HUES48 (cell line): ENCODE results near the gene WDR20.

Experiments
- H3K27ac ChIP-seq: one replicate; pipeline ENCODE4 v1.7.0; 2013; ENCODE audit warnings: low read depth, low read length, inconsistent platforms
- H3K27me3 ChIP-seq: 2 replicates; pipeline ENCODE4 v1.6.1; 2013; ENCODE audit warnings: mild to moderate bottlenecking, low read length; ENCODE audit not compliant: control insufficient read depth, insufficient read depth
- H3K36me3 ChIP-seq: 2 replicates; pipeline ENCODE4 v1.6.1; 2013; ENCODE audit warnings: low read length; ENCODE audit not compliant: control insufficient read depth, insufficient read depth
- H3K4me1 ChIP-seq: 2 replicates; pipeline ENCODE4 v1.6.1; 2013; ENCODE audit warnings: mild to moderate bottlenecking, low read length; ENCODE audit not compliant: control insufficient read depth, insufficient read depth
- H3K4me3 ChIP-seq: 2 replicates; pipeline ENCODE4 v1.5.1; 2013; ENCODE audit warnings: mild to moderate bottlenecking, low read depth, low read length
- H3K9ac ChIP-seq: 2 replicates; pipeline ENCODE4 v1.6.1; 2013; ENCODE audit warnings: mild to moderate bottlenecking, low read depth, low read length, moderate library complexity
- H3K9me3 ChIP-seq: 2 replicates; pipeline ENCODE4 v1.6.1; 2013; ENCODE audit warnings: low read length; ENCODE audit not compliant: control insufficient read depth, insufficient read depth

WDR20 gene, protein sequence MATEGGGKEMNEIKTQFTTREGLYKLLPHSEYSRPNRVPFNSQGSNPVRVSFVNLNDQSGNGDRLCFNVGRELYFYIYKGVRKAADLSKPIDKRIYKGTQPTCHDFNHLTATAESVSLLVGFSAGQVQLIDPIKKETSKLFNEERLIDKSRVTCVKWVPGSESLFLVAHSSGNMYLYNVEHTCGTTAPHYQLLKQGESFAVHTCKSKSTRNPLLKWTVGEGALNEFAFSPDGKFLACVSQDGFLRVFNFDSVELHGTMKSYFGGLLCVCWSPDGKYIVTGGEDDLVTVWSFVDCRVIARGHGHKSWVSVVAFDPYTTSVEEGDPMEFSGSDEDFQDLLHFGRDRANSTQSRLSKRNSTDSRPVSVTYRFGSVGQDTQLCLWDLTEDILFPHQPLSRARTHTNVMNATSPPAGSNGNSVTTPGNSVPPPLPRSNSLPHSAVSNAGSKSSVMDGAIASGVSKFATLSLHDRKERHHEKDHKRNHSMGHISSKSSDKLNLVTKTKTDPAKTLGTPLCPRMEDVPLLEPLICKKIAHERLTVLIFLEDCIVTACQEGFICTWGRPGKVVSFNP

DNA sequence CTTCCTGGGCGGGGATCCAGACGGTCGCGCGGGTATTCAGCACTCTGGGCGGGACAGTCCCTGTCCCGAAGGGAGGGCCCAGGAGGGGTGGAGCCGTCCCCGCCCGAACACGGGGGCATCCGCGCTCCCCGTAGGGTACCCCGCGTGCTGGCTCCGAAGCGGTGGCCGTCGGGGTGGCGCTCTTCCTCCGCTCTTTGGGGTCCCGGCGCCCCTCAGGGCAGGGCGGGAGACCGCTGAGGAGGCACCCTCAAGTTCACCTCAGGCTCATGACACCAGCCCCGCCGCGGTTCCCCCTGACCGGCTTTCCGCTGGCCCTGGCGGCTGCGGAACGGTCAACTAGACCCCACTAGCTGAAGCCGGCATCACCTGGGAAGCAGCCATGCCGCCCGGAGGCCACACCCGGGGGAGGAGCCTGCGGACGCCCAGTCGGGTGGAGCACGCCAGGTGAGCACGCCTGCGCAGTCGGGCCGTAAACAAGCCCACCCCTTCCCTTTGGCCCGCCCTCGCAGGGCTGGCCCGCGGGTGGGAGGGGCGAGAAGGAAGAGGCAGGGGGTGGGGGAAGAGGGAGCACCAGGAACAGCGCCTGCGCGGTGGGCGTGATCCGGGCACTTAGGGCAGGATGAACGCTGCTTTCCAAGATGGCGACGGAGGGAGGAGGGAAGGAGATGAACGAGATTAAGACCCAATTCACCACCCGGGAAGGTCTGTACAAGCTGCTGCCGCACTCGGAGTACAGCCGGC is at the start of gene WDR20:
TSS of gene WDR20 (plus strand) at position 612 of the 741 bp plus-strand sequence. CDS start at position 639, 27 bp downstream.
- Histone ChIP-seq H3K4me1 (peaks cover 22% of the 10 kb centered on the region), H3K4me3 (peak within 1 kb of the TSS; percentile 99), H3K27ac (peak within 1 kb of the TSS; percentile 92), H3K27me3 (no peaks in the 10 kb centered on the region), H3K9ac (peak within 1 kb of the TSS; percentile 72), H3K9me3 (no peaks in the 10 kb centered on the region), H3K36me3 (no peaks in the 10 kb centered on the region)

DNA sequence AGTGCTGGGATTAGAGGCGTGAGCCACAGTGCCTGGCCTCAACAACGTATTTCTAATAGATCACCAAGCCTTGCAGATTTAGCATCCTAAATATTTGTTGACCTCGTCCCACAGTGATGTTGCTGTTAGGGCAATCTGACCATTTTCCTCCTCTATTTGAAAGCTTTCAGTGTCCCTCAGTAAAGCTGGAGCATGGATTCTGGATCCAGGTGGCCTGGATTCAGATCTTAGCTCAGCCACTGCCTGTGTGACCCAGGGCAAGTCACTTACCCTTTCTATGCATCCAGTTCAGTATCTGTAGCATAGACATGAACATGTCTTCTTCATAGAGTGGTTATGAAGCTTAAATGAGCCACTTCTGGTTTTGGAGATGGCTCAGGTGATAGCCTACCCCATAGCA is 49.0 kb upstream of the WDR20 start:
- H3K9ac ChIP-seq, result no peak overlapping the region
- no peak overlapping the region for H3K4me3 ChIP-seq
- no peaks in the 10 kb centered on the region for H3K9me3 ChIP-seq
- H3K27me3 ChIP-seq, result no peaks in the 10 kb centered on the region
- no peak overlapping the region for H3K27ac ChIP-seq
- H3K4me1 ChIP-seq, result peaks cover 11% of the 10 kb centered on the region
- H3K36me3 ChIP-seq, result peaks cover 5% of the 10 kb centered on the region

DNA sequence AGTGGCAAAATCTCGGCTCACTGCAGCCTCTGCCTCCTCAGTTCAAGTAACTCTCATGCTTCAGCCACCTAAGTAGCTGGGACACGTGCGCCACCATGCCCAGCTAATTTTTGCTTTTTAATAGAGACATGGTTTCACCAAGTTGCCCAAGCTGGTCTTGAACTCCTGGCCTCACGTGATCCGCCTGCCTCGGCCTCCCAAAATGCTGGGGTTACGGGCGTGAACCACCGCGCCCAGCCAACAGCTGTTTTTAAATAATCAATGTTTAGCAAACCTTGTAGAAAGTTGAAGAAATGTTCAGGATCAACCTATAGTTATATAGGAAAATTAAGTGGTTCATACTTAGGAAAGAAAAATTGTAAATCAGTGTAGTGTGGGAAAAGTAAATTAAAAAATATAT is 46.9 kb upstream of the WDR20 start:
- Histone ChIP-seq H3K4me3 (no peak overlapping the region), H3K27me3 (no peaks in the 10 kb centered on the region), H3K36me3 (no peaks in the 10 kb centered on the region), H3K27ac (no peak overlapping the region), H3K9me3 (no peaks in the 10 kb centered on the region), H3K9ac (no peak overlapping the region), H3K4me1 (peaks cover 16% of the 10 kb centered on the region)

DNA sequence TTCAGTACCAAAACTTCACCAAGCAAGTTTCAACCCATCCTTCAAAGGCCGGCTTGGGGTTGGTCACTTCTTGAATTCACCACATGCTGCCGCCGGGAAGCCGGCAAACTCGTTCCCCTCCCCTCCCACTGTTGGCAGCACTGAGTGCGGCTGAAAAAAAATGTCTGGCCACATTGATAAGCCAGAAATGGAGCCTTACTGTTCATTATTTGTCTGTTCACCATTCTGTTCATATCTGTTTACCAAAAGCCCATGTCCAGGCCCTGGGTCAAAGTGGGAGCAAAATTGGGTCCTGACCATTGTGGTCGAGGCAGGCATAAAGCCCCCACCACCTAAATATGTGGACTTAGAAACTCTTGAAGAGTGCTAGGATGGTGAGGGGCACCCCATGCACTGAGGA is 45.6 kb upstream of the WDR20 start:
- no peak overlapping the region for H3K9ac ChIP-seq
- no peak overlapping the region for H3K27ac ChIP-seq
- no peak overlapping the region for H3K4me3 ChIP-seq
- H3K4me1 ChIP-seq, result peaks cover 8% of the 10 kb centered on the region
- H3K9me3 ChIP-seq, result no peaks in the 10 kb centered on the region
- H3K27me3 ChIP-seq, result no peaks in the 10 kb centered on the region
- no peaks in the 10 kb centered on the region for H3K36me3 ChIP-seq

DNA sequence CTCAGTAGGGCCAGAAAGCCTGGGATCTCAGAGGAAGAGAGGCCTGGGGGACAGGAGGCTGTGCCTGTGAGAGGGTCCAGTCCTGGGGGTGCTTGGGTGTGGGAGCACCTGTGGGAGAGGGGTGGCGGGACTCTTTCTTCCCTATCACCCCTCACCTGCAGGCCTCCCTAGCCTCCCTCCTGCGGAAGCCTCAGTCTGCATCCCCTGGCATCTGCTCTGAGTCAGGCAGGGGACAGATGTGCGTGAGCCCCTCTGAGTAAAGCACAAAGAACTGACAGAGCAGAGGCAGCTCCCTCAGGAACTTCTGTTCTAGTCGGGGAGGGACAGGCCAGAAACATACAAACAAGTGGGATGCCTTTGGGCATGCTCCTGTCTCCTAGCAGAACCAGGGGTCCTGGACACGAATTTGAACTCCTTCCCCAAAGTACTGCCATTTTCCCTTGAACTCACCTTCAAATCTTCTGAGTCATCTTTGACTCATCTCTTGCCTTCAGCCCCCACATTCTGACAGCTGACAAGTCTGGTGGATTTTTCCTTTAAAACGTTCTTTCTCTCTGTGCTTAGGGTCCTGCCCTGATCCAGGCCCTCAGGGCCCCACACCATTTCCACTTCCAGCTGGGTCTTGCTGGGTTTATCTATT is 44.3 kb upstream of the WDR20 start:
- peak overlapping the region; percentile 47 for H3K27ac ChIP-seq

DNA sequence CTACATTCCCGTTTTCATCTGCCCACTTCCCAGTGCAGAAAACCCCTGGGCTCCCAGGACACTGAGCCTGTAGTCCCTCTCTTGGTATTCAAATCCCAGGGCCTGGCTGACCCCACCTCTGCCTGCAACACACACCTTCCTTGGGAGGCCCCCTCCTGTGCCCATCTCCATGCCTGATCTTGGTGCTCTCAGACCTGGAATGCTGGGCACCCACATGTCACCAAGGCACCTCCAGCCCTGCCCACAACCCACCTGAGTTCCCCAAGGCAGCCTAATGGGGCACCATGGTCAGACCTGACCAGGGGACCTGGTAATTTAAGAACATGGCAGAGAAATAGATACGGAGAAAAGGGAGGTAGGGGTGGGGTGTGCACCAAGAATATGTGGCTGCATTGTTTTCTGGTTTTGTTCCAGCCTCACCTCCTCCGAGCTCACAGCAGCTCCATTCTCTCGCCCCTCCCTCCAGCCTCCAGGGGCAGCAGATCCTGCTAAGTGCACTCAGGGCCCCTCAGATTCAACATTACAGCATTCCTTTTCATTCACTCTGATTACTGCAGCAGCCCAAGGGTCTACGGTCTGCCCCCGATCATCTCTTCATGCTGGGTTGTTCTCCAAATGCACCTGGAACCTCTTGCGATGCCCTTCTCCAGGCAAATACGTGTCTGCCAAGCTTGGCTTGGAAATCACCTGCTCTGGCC is 43.7 kb upstream of the WDR20 start:
- Histone ChIP-seq H3K4me1 (peaks cover 8% of the 10 kb centered on the region), H3K9me3 (no peaks in the 10 kb centered on the region), H3K27me3 (no peaks in the 10 kb centered on the region), H3K36me3 (no peaks in the 10 kb centered on the region), H3K27ac (peak overlapping the region; percentile 47), H3K4me3 (no peak overlapping the region), H3K9ac (no peak overlapping the region)

More for the DNA sequence above, 44.3 kb upstream of the WDR20 start:
- H3K9ac ChIP-seq, result no peak overlapping the region
- H3K36me3 ChIP-seq, result no peaks in the 10 kb centered on the region
- H3K4me3 ChIP-seq, result no peak overlapping the region
- no peaks in the 10 kb centered on the region for H3K27me3 ChIP-seq
- H3K4me1 ChIP-seq, result peaks cover 8% of the 10 kb centered on the region
- no peaks in the 10 kb centered on the region for H3K9me3 ChIP-seq

DNA sequence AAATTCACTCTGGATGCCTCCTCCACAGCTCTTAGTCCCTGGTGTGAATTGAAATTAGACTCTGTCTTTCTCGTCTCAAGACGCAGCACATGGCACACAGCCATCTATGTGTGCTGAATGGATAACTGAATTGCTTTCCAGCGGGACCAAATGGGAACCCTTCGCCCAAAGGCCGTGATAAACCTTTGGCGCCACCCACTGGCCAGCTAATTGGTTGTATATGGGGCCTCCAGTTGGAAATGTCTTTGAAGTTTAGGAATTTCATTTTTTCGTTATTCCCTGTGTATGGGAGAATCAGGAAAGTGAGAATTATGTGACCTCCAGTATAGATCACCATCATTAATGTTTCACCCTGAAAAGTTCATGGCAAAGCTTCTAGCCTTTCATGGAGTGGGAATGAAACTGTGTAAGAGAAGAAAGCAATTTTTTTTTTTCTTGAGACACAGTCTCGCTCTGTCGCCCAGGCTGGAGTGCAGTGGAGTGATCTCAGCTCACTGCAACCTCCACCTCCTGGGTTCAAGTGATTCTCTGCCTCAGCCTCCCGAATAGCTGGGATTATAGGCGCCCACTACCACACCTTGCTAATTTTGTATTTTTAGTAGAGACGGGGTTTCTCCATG is 43.0 kb upstream of the WDR20 start:
- H3K4me1 ChIP-seq, result peaks cover 8% of the 10 kb centered on the region
- no peaks in the 10 kb centered on the region for H3K9me3 ChIP-seq
- H3K4me3 ChIP-seq, result no peak overlapping the region
- H3K27ac ChIP-seq, result peak overlapping the region; percentile 6
- H3K9ac ChIP-seq, result no peak overlapping the region
- no peaks in the 10 kb centered on the region for H3K27me3 ChIP-seq
- no peaks in the 10 kb centered on the region for H3K36me3 ChIP-seq

DNA sequence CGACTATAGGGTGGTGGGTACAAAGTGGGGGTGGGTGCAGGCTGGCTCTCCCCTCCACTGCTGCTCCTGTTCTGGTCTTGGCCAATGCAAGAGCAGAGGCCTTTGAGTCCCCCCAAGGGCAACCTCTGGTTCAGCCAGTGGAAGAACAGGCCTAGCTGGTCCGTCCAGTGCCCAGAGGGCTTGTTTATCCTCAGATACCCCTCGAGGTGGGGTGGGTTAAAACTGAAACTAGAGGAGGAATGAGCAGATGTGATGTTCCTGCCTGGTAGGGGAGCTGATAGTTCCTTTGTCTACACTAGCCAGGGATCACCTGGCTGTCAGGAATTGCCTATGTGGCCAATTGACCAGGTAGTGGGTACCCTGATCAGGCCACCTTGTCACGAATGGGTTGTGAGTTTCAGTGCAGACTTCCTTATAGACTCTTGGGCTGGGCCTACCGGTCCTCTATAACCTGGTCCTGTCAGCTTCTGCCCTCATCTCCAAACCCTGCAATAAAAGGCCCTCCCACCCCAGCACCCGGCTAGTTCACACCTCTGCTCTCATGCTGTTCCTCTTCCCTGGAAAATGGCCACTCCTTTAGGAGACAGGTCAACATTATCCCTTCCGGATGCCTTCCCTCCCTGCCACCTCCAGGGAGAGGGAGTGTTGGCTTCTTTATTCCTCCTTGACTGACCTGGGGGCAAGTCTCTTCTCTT is 42.1 kb upstream of the WDR20 start:
- Histone ChIP-seq H3K9me3 (no peaks in the 10 kb centered on the region), H3K9ac (no peak overlapping the region), H3K4me3 (no peak overlapping the region), H3K27me3 (no peaks in the 10 kb centered on the region), H3K36me3 (no peaks in the 10 kb centered on the region), H3K4me1 (peaks cover 8% of the 10 kb centered on the region), H3K27ac (peak overlapping the region; percentile 45)

DNA sequence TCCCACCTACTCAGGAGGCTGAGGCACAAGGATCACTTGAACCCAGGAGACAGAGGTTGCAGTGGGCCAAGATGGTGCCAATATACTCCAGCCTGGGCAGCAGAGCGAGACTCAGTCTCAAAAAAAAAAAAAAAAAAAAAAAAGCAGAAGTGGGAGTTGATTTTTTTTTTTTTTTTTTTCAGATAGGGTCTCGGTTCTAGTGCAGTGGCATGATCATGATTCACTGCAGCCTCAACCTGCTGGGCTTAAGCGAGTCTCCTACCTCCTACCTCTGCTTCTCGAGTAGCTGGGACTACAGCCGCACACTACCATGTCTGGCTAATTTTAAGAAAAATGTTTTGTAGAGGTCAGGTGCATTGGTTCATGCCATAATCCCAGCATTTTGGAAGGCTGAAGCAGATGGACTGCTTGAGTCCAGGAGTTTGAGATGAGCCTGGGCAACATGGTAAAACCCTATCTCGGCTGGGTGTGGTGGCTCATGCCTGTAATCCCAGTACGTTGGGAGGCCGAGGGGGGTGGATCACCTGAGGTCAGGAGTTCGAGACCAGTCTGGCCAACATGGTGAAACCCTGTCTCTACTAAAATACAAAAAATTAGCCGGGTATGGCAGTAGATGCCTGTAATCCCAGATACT is 36.5 kb upstream of the WDR20 start:
- H3K27ac ChIP-seq, result no peak overlapping the region
- H3K9ac ChIP-seq, result no peak overlapping the region
- H3K4me1 ChIP-seq, result no peaks in the 10 kb centered on the region
- no peak overlapping the region for H3K4me3 ChIP-seq
- H3K27me3 ChIP-seq, result no peaks in the 10 kb centered on the region
- no peaks in the 10 kb centered on the region for H3K9me3 ChIP-seq
- no peaks in the 10 kb centered on the region for H3K36me3 ChIP-seq
